HT-29 (cell line): ENCODE data around the gene DTHD1. TPM values are rescaled to one million over a fixed set of nuclear protein-coding genes. Genes with fewer than 3 reads are reported as not detected.
A peak's percentile ranks its signal among the peaks of the same experiment; 100 is the strongest.

Source experiments
- DNase-seq: peaks from one replicate; pipeline ENCODE4 v3.0.0-alpha.2; 2015; ENCODE audit warnings: low spot score
- total RNA-seq: library from RNA; depleted of rRNA; stranded (reverse); fragments of >200 nt; shearing (Covaris generic); gene quantifications from 2 replicates; pipeline ENCODE4 v1.2.3, GENCODE V29; 2014; rRNA removed

The DTHD1 gene
- 0.08 and 0.37 TPM in 2 replicates for total RNA-seq

DNA sequence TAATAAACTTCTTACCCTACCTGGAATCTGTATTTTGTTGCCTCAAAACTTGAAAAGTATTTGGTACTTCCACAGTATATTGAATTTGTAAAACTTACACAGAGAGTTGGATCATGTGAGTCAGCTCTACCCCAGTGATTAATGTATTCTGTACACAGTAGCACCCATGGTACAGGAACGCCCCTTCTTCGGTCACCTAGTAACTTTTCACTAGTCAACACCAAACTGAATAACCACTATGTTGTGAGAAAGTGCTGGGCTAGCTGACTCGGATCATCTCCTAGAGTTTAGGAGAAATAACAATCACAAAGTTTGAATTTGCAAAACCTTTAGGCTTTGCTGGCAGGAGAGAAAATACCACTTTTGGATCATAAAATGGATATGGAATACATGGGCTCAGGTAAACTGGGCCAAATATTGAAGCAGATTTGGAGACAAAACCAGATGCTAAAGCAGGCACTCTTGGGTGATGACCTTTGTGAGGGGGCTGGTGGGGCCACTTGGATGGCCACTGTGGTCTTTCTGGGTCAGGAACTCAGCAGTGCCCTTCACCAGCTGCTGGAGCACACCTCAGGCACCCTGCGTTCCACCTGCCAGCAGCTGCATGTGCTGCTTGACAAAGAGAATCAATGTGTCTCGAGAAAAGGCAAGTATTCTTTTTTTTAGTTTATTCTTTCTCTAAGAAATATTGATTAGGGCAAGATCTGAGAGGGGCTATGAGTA lies at the start of gene DTHD1:
TSS of gene DTHD1 (plus strand) at position 233 of the 723 bp plus-strand sequence. CDS start at position 376, 143 bp downstream.
- DNase-seq = peak; percentile 65

DNA sequence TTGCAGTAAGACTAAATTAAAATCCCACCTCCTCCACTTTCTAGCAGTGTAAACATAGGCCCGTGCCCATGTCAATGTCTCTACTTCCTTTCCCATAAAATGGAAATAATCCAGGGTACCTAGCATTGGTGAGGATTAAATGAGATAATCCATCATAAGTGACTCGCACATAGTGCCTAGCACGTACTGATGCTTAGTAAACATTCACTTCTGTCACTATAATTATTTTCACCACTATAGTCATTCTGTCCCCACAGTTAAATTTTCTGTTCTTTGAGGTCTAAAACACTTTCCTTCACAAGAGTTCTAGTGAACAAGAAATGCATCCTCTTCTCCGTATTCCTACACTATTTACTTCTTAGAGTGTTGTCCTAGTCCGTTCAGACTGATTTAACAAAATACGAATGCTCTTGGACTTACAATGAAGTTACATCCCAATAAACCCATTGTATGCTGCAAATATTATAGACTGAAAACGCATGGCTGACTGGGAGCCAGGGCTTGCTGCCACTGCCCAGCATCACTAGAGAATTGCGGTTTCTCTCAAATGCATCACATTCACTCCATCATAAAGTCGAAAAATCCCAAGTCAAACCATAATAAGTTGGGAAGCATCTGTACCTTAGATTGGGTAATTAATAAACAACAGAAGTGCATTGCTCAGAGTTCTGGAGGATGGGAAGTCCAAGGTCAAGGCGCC lies 47.7 kb upstream of the DTHD1 start:
- no peak for DNase-seq

DNA sequence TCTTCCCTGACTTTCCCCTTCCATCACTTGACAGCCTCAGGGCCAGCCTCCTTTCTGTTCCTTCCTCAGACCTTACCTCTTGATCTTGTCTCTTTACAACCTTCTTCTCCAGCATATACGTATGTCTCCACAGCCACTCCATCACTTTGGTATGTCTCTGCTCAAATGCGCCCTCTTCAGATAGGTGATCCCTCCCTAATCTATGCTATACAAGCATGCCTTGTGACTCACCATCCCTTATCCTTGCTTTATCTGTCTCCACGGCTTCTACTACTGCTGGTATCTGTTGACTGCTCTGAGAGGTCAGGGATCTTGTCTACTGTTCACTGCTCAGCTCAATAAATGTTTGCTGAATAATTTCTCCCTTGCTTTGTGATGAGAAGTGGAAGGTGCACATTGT lies 46.1 kb upstream of the DTHD1 start:
- peak; percentile 40 for DNase-seq

DNA sequence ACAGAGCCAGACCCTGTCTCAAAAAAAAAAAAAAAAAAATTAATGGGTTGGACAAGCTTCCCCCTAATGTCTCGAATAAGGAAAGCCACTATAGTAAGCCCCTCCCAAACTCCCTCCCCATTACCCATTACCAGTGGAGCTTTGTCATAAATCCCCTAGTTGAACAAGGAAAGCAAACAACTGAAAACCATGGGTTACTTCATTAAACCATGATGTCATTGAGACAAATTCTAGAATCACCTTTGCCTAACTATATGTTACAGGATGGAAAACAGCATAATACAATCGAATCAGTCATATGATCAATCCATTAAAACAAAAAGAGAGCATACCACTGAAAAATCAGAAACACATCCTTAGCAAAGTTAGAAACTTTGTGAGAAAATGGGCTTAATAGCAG lies 45.3 kb upstream of the DTHD1 start:
- no peak for DNase-seq

DNA sequence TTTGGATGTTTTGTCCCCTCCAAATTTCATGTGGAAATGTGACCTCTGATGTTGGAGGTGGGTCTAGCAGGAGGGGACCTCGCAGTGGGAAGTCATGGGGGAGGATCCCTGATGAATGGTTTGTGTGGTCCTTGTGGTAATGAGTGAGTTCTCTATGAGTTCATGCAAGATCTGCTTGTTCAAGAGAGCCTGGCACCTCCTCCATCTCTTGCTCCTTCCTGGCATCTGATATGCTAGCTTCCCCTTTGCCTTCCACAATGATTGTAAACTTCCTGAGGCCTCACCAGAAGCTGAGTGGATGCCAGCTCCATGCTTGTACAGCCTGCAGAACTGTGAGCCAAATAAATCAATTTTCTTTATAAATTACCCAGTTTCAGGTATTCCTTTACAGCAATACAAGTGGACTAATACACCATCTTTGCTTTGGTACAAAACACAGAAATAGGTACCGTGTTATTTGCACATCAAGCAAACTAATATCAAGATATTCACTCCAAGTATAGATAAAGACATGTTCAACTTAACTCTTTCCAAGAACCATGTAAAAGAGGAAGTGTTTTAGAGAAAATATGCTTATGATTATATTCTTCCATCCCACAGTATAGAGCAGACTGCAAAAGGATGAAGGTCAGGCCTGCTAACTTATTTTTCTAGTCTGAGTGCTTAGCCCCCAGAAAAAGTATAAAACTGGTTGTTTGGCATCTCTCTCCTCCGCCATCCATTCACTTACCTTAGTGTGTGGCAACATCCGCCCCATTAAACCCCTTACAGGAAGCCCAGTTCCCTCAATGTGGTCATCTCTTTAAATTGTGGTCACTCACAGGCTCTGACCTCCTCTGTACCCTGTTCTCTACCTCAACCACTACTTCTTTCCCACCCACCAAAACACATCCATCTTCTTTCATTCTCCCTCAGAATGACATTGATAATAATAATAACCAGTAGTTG lies 43.8 kb upstream of the DTHD1 start:
- no peak for DNase-seq

DNA sequence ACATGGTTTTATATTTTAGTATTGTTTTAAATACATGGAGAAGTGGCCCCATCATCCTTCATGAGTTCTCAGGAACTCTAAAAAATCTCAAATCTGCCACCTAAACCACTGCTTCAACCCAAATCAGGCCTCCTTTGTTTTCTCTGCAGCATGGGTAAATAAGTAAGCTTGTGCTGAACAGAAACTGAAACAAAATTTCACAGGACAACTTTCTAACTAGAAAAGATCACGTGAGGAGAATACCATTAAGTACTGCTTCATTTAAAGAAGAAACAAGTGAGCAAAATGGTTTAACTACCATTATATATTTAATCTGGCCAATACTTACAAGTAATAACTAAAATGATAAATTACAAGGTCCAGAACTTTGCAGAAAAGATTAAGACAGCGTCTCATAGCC lies 39.6 kb upstream of the DTHD1 start:
- DNase-seq = peak; percentile 9

DNA sequence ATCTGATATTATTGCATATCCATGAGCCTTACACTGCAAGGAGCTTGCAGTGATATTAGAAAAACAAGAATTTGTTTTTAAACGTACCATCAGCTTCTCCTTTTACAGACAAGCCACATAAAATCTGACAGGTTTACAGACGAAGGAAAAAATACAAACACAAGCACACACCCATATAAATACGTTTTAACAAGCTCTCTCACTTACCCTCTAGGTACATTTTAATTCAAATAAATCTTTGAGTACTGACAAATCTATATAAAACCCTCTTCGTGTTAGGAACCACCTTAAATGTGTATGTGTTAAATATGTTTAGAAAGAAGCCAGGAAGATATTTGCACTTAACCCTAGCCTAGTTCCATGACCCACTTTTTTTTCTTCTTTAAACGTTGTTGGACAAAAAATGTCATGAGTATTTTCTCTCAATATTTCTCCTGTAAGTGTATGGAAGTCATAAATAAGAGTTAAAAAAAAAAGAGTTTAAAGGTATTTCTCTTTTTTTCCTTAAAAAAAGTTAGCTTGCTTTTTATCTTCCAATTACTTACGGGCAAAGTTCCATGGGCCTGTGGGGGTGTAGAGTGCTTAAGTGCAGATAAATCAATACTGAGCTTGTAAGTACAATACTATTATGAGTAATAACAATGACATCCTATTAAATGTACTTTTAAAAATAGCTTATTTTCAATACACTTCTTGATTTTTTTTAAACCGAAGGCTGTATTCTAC lies 38.6 kb upstream of the DTHD1 start:
- peak; percentile 60 for DNase-seq

DNA sequence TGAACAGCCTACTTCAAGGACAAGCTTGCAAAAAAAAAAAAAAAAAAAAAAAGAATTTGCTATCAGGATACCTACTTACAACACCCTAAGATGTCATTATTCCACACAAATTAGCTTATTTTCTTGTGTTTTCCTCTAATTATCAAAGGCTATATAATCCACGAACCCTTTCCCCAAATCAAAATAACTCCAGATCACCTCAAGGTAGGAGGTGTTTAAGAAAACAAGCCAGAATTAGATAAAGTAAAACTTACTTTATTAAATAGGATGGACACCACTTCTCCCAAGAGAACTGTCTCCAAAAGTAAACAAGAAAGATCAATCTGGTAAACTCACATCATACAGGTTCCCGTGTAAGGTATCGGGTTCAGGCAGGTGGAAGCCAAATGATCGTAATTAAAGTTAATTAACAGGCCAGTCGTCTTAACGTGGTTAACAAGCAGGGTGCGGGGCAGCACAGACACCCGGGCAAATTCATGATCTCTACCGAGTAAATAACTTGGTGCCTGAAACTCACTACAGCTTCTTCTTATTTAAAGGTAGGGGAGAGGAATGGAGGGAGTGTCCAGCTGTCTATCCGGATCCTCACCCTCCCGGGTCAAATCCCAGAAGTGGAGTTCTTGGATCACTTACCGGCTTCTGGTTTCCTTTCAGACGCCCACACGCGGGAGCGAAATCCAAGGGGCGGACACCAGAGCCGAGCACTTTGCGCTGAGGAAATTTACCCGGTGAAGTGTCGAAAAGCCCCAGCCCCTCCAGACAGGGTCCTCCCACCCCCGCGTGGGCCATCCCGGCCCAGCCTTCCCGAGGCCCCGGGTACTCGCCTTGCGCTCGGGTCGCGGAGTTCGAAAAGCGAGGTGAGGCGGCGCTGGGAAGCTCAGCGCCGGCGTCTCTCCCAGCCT lies 37.8 kb upstream of the DTHD1 start:
- peak; percentile 70 for DNase-seq

DNA sequence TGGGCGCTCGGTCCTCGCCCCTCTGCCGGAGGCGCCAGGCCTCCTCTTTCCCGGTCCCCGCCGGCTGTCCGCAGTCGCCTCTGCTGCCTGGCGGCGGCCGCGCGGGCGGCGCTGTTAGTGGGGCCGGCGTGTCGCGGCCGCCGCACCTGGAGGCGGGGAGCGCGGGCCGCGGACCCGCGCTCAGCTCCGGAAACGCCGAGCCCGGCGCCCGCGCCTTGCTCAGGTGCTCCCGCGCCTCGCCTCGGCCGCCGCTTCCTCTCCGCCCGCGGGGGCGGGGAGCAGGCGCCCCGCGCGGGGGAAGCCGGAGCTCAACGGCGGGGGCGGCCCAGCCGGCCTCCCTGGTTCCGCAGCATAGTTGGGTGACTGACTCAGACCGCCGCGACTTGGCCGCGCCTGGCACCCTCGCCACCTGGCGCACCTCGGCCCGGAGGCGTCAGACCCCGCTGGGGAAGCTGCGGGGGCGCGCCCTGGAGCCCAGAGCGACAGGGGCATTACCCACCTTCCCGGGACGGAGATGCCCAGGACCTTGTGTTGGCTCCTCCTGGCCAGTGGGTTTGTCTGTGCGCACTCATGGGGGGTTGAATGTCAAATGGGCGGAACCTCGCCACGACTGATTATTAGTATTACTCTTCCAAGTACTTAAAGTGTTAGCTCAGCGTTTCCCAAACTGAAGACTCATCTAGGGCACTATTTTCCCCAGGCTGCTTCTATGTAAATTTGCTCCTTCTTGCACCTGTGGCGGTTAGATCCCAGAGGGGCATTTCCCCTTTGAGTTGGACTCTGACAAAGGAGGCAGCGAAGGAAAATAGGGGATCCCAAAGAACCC lies 36.9 kb upstream of the DTHD1 start, which contains the start of gene ARAP2:
TSS of gene ARAP2 (minus strand) at position 258 of the 826 bp plus-strand sequence. CDS start 15,028 bp downstream, outside the sequence.
- DNase-seq = peak; percentile 83

DNA sequence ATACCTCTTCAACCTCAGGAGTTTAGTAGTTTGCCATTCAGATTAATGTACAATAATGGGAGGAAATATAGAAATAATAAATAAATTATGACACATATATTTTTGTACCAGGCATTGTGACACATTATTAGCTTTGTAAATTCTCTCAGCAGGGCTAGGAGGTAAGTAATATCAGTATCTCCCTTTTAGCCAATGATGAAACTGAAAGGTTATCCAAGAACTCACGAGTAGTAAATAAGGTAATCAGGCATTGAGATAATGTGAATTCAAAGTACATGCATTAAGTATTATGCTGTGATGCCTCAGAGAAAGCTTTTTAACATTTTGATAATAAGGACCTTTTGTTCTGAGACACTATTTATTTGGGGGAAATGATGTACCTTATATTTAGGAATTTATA lies 31.8 kb upstream of the DTHD1 start:
- no peak for DNase-seq

DNA sequence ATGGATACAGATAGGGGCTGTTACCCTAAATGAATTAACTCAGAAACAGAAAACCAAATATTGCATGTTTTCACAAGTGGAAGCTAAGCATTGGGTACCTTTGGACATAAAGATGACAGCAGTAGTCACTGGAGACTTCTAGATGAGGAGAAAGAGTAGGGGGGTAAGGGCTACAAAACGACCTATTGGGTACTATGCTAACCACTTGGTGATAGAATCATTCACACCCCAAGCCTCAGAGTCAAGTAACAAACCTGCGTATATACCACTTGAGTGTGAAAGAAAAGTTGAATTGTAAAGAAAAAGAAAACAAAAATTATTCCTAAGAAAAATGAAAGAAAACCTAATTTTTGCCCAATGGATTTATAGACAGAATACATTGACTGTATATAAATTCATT lies 29.4 kb upstream of the DTHD1 start:
- DNase-seq = no peak

DNA sequence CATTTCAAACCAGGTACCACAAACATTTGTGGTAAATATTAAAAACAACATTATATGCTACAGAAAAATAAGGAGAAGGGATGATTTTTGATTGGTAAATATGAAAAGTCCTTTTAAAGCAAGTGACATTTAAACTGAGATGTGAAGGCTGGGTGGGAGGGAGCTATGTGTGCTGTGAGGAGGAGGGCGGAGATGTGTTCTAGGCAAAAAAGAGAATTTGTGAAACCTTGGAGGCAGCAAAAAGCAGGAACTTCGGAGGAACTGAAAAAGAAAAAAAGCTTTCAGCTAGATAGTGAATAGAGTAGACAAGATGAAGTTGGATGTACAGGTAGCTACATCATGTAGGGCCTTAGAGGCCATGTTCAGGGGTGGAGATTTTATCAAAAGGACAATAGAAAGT lies 27.0 kb upstream of the DTHD1 start:
- no peak for DNase-seq

DNA sequence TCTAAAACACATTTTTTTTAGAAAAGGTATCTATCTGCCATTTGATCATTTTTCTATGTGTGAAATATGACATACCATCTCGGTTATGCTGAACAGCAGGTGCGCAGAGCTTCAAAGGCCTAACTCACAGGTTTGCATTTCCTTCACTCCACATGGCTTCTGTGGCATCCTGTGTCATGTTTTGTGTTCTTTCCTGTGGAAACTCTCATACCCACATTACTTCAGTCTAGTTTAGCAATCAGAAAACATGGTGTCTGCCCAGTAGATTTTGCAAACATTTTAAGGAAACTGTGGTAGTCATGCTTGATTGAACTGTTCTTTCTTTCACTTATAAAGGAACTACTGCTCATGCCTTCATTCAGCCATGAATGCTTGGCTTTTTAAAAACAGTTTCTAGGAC lies 25.8 kb upstream of the DTHD1 start:
- DNase-seq = no peak

DNA sequence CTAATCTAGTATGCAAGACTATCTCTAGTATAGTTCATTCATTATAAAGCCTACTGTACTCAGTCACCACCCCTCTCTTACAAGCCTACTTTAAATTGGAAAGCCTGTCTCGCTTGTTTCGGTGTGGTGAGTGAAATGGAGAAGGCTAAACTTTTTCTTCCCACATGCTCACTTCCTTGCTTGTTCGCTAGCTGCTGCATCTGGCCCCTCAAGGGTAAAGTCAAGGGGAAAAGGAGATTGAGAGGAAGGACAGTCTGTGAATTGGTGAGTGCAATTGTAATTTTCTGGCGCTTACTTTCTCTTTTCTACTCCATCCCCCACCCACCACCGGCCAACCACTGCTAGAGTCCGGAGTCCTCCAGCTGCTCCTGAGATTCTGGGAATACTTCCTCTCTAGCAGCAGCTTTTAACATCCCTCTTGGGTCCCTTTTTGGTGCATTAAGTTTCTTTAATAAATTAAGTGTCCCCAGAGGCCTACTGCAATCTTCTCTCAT lies 25.0 kb upstream of the DTHD1 start:
- DNase-seq = no peak

DNA sequence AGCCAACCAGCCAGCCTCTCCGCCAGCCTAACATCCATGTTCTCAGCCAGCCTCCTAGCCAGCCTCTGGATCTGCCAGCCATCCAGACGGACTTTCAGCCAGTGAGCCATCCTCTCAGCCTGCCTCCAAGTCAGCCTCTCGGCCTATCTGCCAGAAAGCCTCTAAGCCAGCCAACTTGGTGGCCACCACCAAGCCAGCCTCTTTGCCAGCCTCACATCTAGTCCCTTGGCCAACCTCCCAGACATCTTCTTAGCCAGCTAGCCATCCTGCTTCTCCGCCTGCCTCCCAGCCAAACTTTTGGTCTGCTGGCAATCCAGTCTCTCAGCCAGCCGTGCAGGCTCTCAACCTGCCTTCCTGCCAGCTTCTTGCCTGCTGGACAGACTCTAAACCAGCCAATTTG lies 20.7 kb upstream of the DTHD1 start:
- no peak for DNase-seq

DNA sequence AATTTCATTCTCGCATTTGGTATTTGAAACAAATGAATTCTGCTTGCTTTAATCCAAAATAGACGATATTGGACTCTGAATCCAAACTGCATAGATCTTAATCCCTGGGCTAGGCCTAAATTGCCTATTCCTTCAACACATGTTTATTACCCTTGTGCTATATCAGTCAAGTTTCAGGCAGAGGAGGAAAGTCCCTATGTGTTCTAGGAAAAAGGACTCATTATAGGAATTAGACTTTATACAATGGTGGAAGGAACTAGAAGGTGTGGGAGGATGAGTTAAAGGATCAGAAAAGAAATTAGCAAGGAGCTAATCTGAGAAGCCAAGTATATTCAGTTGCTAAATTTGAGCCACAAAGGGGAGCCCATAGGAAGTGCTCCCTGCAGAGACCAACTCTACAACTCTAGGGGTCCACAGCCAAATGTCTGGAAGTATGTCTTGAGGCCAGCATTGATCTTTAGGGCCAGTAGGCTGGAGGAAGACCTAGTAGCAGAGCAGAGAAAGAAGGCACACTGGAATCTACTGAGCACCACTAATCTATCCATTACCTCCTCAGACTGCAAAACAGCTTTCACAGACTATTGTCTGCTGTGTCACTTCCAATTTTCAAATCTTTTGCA lies 17.1 kb upstream of the DTHD1 start:
- no peak for DNase-seq

DNA sequence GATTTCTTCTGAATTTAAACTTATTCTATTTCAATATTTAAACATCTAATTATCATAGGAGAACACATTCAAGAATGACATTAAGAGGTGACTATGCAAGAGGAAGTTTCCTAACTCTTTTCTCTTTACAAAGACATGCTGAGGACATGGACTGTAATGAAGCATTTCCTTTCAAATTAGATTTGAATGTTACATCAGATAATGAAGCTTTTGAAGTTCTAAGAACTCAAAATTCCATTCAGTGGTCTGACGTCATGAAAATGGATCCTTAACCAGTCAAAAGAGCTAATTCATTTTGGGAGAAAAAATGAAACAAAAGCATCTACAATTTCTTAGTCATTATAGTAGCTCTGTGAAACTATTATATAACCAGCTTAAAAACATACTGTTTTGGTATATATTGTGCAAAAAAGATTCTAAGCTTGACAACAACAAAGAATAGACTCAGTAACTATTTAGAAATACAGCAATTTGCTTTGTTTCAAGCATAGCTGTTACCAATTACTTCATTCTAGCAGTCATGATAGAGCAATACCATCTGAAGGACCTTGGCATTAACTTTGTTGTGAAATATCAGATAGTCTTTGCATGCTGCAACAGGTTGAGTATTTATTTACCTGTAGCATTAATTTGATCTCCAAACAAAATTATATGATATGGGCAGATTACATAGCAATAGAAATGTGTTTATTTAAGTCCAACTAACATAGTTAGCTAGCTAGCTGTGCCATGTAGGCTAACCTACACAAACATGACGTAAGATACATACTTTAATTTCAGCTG lies 13.7 kb upstream of the DTHD1 start:
- no peak for DNase-seq

DNA sequence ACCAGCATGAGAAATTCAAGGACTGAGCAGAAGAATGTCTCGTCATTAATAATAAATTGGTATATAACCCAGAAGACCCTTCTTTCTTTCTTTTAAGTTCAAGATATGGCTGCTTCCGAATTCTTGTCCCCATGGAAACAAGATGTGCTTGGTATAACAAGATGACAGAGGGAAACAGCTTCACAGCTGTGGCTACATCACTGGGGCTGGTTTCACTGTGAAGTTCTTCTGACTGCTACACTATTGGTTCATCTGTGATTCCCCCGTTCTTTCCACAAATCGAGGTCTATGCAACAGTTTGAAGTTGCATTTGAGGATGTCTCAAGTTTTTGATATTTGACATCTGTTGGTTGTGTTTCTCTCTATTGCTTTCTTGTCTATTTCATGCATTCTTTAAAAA lies 12.3 kb upstream of the DTHD1 start:
- no peak for DNase-seq
